RPMI7951 (cell line): ENCODE measurements around the gene CFTR. TPM values are rescaled to one million over a fixed set of nuclear protein-coding genes. Genes with fewer than 3 reads are reported as not detected.

Source experiments
- DNase-seq: peaks from one replicate; pipeline ENCODE4 v3.0.0-alpha.2; 2012; ENCODE audit warnings: low read depth
- total RNA-seq: library from RNA; depleted of rRNA; stranded (reverse); fragments of >200 nt; shearing (Covaris generic); gene quantifications from 2 replicates; pipeline ENCODE4 v1.2.3, GENCODE V29; 2014

The CFTR gene
- total RNA-seq, 1 experiment from 2014 or later = not detected

DNA sequence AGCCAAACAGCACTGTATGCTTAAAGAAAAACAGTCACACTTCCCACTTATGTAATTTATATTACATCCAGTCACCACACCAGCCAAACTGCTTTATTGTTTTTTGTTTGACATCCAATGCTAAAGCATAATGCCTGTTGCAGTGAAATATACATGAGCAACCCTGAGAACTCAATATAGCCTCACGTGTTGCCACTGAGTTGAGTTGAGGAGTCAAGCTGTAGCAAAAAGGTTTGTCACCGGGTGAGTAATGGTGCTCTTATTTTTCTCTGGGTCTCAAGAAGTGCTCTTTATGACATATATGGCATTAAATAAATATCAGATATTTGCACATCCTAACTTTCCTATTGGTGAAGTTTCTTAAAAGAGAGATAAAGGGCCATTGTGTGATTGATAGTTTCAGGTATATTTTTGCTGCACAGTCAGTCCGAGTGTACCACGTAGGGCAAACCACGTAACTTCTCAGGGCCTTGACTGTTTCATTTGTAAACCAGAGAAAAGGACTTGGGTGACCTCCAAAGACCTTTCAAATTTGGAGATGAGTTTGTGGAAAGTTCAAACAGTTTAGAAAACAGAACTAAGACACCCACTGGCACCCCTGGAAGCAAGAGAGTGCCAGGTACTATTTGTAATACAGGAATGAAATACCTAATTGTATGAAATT lies 168.5 kb downstream of the CFTR start:
- no peak for DNase-seq

DNA sequence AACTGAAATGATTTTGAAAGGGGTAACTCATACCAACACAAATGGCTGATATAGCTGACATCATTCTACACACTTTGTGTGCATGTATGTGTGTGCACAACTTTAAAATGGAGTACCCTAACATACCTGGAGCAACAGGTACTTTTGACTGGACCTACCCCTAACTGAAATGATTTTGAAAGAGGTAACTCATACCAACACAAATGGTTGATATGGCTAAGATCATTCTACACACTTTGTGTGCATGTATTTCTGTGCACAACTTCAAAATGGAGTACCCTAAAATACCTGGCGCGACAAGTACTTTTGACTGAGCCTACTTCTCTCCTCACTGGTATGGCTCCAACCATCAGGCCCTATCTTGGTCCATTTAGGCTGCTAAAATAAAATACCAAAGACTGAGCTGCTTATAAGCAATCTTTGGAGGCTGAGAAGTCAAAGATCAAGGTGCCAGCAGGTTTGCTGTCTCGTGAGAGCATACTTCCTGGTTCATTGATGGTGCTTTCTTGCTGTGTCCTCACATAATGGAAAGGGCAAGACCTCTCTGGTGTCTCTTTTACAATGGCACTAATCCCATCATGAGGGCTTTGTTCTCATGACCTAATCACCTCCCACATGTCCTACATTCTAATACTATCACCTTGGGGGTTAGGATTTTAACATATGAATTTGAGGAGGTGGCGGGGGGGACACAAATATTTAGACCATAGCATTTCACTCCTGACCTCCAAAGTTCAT lies 173.3 kb downstream of the CFTR start:
- no peak for DNase-seq

DNA sequence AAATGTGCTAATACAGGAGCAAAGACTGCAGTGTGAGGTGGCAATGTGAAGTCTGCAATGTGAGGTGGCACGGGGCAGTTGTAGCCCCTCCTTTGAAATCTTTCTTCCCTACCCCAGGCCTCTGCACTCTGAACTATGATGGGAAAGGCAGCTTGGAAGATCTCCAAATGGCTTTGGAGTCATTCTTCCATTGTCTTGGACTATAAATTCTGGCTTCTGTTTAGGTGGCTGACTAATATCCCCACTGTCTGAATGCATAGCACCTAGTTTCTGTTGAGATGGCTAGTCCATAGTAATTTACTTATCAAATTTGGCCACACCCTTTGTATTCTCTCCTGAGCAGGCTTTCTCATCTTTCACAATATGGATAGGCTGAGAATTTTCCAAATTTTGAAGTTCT lies 175.0 kb downstream of the CFTR start:
- no peak for DNase-seq

DNA sequence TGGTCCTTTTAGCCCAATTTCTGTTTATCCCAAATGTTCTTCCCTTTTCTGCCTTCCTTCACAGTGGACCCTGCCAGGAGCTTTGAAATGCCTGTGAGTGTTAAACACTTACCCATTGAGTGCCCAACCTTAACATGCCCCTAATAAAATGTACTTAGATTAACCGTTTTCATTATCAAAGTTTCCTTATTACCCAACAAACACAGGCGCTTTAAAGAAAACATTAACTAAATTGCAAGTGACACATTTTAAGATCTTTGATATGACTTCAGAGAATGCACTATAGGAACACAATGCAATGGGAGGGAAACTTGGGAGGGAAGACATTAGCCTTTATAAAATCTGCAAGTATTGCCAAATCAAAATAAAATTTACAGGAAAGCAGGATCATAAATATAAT lies 177.0 kb downstream of the CFTR start:
- no peak for DNase-seq

DNA sequence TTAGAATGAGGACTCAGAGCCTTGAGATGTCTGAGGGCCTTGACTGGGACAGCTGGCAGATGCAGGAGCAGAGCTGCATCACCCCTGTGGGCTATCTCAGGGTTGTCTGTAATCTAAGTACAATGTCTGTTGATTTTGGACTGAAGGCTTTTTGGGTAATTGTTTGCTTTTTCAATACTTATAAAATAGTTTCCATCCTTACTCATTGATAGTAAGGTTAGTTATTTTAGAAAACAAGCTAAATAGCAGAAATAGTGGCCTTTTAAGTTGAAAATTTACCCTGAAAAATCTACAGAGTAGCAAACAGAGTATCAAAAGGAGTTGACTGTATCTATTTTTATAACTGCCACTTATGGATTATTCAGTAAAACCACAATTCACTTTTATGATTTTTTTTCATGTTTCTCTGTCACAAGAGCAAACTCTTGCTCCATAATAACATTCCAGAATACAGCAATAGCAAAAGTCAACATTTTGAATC lies 179.7 kb downstream of the CFTR start:
- DNase-seq = no peak

DNA sequence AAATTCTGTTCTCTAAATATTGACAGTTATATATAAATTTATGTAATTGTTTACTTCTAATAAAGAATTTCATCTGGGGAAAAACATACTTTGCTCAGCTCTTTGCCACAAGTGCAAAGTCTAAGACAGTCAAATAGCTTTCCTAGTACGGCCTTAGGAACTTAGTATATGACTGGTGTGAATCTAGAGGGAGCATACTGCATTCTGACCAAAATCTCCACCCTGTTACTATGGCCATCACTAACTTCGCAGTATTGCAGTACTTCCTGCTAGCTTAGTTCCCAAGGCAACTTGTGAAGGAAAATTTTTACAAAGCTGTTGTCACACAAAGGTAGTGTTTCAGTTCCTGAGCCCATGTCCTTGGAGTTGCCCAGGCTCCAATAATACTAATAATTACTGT lies 181.5 kb downstream of the CFTR start:
- no peak for DNase-seq

DNA sequence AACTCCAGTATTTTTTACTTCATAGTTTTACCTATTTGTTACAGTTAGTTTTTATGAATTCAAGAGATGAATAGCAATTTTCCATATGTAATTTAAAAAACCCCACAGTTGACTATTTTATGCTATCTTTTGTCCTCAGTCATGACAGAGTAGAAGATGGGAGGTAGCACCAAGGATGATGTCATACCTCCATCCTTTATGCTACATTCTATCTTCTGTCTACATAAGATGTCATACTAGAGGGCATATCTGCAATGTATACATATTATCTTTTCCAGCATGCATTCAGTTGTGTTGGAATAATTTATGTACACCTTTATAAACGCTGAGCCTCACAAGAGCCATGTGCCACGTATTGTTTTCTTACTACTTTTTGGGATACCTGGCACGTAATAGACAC lies 184.2 kb downstream of the CFTR start:
- DNase-seq = no peak

DNA sequence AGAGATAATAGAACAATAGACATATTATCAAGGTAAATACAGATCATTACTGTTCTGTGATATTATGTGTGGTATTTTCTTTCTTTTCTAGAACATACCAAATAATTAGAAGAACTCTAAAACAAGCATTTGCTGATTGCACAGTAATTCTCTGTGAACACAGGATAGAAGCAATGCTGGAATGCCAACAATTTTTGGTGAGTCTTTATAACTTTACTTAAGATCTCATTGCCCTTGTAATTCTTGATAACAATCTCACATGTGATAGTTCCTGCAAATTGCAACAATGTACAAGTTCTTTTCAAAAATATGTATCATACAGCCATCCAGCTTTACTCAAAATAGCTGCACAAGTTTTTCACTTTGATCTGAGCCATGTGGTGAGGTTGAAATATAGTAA lies 185.5 kb downstream of the CFTR start:
- no peak for DNase-seq

DNA sequence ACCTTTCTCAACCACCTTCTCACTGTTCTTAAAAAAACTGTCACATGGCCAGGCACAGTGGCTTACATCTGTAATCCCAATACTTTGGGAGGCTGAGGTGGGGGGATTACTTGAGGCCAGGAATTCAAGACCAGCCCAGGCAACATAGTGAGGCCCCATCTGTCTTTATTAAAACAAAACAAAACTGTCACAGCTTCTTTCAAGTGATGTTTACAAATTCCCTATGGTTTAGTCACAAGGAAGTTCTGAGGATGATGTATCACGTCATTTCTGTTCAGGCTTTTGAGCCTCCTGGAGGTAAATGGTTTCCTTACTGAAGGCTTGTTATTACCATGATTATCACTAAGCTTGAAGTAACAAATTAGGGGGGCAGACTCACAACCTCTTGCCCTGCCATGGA lies 186.2 kb downstream of the CFTR start:
- DNase-seq = peak; percentile 7

DNA sequence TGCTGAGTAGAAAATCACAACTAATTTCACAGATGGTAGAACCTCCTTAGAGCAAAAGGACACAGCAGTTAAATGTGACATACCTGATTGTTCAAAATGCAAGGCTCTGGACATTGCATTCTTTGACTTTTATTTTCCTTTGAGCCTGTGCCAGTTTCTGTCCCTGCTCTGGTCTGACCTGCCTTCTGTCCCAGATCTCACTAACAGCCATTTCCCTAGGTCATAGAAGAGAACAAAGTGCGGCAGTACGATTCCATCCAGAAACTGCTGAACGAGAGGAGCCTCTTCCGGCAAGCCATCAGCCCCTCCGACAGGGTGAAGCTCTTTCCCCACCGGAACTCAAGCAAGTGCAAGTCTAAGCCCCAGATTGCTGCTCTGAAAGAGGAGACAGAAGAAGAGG lies 186.9 kb downstream of the CFTR start:
- no peak for DNase-seq

DNA sequence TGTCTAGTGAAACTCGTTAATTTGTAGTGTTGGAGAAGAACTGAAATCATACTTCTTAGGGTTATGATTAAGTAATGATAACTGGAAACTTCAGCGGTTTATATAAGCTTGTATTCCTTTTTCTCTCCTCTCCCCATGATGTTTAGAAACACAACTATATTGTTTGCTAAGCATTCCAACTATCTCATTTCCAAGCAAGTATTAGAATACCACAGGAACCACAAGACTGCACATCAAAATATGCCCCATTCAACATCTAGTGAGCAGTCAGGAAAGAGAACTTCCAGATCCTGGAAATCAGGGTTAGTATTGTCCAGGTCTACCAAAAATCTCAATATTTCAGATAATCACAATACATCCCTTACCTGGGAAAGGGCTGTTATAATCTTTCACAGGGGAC lies 187.6 kb downstream of the CFTR start:
- DNase-seq = no peak

DNA sequence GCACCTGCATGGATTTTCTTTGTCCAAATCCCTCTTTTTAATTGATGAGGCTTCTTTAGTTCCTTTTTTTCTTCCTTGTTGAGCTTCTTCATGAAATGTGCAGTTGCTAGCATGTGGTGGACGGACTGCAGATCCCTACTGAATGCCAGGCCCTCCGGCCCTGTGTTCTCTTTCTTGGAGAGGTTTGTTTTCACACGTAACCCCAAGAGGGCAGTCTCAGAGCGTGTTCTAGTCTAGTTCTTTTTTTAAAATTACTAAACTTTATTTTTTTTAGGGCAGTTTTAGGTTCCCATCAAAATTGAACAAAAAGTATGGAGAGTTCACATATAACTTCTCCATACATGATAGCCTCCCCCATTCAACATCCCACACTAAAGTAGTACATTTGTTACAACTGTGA lies 190.0 kb downstream of the CFTR start:
- no peak for DNase-seq

DNA sequence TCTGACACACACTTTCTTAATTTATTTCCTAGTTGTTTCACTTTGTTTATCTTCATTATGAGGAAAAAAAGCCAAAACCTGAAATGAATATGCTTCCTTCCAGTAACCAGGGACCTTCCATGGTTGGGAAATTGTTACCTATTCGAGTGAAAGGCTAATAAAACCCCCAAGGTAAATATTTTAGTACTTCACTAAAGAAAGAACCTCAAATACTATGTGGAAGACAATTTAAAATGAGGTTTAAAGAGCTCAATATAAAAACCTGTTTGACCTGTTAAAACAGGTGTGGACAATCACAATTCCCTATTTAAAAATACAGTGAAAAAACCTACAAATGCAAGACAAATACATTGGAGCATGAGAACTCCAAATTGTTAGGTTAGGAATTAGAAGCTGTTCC lies 192.6 kb downstream of the CFTR start:
- DNase-seq = no peak

DNA sequence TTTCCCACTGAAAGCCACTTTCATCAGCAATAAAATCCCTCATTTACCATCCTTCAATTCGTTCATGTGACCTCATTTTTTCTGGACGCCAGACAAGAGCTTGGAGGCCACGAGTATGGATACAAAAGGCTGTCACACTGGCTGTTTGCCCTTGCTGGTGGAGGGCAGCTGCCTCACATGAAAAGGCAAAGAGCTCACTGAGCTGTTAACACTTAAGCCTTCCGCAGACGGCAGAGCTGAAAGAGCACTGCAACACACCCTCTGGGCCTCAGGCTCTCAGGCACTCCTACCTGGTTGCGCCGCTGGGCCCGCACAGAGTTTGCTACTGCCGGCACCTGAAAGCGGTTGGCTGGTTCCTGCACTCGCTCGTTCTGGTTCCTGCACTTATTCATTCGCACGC lies 193.5 kb downstream of the CFTR start:
- DNase-seq = no peak

DNA sequence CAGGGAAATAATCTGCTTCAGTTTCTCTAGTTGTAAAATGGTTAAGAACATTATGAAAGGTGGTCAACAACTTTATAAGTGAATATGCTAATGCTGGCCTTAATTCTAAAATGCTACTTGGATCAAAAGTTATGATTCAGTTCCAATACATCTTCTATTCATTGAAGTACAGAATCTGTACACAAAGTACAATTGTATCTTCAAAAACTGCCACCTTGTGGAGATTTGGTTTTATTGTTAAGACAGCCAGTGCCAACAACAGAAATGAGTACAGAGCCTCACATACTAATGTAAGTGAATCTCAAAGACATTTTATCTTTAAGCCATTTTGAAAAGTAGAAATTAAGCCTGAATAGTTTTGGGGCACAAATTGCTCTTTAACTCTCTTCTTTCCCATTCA lies 194.0 kb downstream of the CFTR start:
- DNase-seq = no peak

DNA sequence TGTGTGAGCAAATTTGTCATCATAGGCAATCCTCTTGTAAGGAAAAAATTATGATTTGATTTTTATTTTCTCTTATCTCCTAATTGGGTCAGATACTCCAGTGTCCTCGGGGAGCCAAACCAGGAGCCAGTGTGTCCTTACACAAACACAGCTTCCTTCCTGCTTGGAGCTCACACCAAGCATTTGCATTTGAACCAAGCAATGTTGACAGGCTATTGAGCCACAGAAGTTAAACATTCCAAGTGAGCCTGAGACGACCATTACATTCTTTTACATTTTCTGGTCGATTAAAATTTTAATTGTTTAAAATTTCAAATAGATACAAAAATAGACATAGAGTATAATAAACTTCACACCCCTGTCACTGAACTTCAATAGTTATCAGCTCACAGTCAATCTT lies 194.8 kb downstream of the CFTR start:
- DNase-seq = no peak

DNA sequence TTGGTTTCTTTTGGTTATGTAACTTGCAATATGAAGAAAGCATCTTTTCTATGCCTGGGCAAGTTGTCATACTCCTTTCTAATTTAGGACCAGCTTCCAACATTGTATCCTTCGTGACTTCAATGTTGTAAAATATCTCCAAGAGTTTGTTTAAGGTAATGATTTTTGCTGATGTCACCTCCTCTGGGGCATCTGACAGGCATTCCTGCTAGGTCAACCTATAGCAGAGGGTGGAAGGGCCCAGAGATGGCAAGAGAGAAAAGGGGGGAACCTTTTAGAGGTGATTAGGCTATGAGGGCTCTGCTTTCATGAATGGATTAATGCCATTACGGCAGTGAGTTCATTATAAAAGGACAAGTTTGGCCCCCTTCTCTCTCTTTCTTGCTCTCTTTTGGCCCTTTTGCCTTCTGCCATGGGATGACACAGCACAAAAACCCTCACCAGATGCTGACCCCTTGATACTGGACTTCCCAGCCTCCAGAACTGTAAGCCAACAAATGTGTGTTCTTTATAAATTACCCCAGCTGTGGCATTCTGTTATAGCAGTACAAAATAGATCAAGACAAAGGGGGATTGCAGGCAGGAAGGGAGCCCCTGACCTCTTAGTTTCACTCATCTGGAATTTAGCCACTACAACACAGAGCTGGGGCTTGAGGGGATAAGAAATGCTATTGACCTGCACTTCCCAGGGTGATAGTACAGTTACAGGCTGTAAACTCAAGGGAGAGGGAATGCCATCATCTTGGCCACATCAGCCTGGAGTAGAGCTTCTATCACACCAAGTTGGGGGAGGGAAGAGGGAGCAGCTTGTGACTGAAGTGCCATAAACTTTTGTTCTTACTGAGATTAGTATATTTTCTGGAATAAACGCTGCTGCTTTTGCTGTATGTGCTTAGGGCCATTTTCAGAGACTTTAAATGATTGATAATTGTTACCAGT lies 195.9 kb downstream of the CFTR start:
- no peak for DNase-seq

DNA sequence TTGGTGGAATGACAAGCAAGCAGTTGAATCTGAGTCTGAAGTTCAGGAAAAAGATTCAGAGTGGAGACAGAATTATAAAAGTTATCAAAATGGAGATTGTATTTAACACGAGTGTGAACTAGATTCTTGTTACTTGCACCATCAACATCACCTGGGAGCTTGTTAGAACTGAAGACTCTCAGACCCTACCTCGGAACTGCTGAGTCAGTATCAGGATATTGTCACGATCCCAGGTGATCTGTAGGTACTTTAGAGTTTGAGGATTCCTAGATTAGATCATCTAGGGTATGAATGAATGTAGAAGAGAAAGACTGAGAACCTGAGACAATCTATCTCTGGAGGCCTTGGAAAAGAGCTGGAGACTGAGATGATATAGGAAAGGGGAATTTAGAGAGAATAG lies 199.3 kb downstream of the CFTR start:
- DNase-seq = no peak

DNA sequence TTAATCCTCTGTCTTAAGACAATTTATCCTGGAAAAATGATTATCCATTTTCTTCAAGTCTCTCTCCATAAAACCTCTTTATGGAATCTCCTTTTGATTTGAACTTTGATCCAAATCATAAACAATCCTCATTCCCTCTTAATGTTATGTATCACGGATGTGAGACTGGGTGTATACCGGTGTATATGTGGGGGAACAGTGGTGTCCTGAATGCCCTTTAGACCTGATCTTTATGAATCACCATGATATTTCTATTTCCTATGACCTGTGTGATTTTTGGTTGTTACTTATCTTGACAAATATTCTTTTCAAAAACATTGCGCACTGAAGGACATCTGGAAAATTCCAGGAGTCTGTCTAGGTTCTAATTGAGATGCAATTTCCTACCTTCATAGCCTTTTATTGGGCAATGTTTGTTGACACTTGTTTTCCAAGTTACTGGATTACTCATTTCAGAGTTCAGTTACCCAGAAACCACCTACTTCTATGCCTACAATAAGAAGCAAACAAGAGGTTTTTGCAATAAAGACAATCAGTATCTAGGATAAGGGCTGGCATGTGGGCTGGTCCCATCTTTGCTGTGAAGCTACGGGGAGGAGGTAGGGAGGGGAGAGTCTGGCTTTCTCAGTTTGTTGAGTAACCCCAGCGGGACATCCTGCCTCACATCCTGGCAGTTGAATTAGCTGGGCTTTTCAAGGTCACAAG lies 203.0 kb downstream of the CFTR start:
- DNase-seq = no peak

DNA sequence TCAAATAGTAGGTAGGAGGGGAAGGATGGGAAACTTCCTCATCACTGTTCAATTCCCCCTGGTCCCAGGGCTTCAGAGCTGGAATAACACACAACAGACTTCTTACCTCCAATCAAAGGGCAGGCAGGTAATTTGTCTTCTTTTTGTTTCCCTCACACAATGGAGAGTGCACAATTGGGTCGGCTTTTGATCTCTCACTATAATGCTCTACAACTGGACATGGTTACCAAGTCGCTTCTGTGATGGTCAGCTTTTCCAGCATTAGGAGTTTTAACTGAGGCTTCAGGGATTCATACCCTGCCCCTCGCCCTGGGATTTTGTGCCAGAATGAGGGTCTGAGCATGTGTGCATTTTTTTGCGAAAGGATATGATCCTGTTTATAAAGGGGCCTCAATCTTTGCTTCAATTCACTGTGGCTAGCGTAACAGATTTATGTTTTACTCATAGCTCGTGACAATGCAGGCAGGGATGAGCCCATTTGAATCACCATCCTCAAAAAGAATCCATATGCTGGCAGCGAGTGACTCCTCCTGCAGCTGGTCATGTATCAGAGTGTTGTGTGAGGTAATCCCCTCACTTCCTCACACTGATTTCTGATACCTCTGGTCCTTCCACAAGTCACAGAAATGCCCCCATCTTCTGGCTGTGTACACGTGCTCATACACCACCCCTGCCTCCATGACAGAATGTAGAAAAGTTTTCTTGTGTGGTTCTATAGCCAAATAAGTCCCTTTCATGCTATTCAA lies 203.8 kb downstream of the CFTR start:
- no peak for DNase-seq

DNA sequence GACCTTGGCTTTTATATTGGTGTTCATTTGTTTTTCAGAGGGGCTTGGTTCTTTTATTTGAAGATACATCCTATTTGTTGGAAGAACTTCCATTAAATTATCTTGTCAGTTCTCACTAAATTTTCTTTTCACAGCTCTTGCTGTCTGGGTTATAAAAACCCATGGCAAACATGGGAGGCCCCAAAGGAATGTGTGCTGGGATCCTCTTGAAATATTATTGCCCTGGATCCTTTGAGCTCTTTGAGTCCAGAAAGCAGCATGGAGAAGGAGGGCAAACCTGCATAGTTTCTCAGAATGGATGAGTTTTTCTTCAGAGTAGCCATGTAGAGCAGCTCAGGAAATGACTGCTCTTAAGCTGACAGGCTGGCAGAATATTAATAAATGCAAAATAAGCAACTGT lies 206.0 kb downstream of the CFTR start:
- no peak for DNase-seq
